Stimulated activated CD4-positive, alpha-beta T cell treated with anti-CD3 and anti-CD28 coated beads, Interleukin-4, amount 100 ng/mL, for 1 hour (primary cell): ENCODE measurements around the gene RTKN.
"Not testable (repeated sequence)": the region's sequence is repeated elsewhere in the genome, so short reads cannot be mapped to it uniquely, and the experiment has no call there.

ENCODE experiments used
- DNase-seq: peaks from one replicate; pipeline ENCODE4 v3.0.0-alpha.2; 2020

RTKN gene

GRCh38 chr2:74460187-74460586, 18.4 kb upstream of the RTKN start:
- DNase-seq: not testable (repeated sequence)

- not testable (repeated sequence) for DNase-seq
Observed at GRCh38 chr2:74459503-74460118, 17.9 kb upstream of the RTKN start.

- no peak for DNase-seq
Observed at GRCh38 chr2:74458938-74459363, 17.2 kb upstream of the RTKN start.

- DNase-seq: peak; percentile 97
Observed at GRCh38 chr2:74458132-74458937, 16.6 kb upstream of the RTKN start, which contains the start of gene WBP1. Gene WBP1, plus strand, starts transcription at chr2:74458438. Its CDS starts 165 bp downstream, at chr2:74458603.

DNA sequence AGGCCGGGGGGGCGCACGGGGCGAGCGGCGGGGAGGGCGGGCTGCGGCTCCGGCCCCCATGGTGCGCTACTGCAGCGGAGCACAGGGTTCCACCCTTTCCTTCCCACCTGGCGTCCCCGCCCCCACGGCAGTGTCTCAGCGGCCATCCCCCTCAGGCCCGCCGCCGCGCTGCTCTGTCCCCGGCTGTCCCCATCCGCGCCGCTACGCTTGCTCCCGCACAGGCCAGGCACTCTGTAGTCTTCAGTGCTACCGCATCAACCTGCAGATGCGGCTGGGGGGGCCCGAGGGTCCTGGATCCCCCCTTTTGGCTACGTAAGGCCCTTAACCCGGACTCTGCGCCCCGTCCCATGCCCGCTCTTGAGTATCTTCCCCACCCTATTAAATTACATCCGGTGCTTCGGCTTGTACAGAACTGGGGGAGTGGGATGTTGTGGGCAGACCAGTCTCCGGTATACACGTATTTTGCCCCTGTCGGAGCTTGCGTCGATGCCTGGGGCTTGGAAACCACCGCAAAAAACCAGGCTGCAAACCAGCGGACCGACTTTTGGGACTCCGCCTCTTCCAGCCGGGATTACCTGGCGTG, 15.9 kb upstream of the RTKN start:
- DNase-seq: peak; percentile 85

GRCh38 chr2:74457129-74457548, 15.4 kb upstream of the RTKN start:
- no peak for DNase-seq

DNA sequence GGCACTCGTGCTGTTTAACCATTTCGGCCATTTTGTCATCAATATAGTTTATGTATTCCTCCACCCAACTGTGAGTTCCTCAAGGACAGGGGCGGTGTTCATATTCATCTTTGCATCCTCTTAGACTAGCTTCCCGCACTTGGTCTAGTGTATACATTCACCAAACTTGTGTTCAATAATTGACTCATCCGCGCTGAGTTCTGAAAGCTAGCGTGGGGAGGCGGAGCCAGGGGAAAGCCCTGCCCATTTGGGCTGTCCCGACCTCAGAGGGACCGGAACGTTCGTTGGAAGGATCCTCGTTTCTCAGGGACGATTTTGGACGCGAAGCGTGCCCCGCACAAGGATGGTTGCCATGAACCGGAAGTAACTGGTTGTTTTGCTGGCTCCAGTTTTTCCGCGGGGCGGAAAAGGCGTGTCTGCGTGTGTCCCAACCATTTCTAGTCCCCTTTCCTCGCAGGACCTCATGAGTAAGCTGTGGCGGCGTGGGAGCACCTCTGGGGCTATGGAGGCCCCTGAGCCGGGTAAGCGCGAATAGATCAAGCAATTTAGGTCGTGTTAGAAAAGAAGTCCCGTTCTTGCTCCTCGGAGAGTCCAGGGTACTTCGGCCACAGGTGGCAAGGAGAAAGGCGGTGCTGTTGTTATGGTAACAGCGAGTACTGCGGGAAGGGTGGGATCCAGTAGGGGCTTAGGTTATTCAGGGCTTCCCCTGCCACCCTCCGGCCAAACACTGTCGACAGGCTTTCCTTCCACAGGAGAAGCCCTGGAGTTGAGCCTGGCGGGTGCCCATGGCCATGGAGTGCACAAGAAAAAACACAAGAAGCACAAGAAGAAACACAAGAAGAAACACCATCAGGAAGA, 13.1 kb upstream of the RTKN start, which contains the start of gene INO80B:
TSS of gene INO80B (plus strand) at position 434 of the 858 bp plus-strand sequence. CDS start at position 464, 30 bp downstream.
- DNase-seq: peak; percentile 94

DNA sequence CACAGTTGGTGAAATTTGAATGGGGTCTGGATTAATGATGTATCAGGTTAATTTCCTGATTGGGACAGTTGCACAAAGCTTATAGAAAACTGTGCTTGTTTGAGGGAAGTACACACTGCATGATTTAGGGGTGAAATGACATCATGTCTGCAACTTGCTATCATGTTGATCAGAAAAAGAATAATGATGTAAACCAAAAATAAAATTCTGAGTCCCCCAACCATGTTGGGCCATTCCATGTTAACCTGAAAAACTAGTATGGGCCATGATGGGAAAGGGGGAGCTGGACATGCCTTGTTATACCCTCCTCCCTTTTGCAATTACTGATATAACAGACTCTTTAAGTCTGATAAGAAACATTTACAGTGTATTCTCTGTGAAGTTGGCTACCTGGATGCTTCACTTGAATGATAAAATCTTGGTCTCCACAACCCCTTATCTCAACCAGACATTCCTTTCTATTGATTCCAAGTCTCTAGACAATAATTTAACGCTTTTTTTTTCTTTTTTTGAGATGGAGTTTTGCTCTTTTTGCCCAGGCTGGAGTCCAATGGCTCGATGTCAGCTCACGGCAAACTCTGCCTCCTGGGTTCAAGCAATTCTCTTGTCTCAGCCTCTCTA, 8.9 kb upstream of the RTKN start:
- DNase-seq: no peak

DNA sequence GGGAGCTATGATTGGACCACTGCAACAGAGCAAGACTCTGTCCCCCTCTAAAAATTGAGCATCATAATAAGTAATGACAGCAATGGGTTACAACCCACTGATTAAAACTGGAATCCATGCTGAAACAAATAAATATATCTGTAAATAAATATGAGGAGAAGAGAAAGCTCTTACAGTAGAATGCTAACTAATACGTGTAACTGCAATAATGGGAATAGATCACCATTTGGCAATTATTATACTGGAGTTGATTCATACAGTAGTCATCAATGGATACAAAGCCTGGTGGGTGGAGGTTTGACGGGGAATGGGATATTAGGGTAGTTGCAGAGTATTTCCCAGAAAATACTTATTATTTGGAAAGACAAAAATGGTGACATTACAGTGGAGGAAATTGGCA, 7.0 kb upstream of the RTKN start:
- no peak for DNase-seq

DNA sequence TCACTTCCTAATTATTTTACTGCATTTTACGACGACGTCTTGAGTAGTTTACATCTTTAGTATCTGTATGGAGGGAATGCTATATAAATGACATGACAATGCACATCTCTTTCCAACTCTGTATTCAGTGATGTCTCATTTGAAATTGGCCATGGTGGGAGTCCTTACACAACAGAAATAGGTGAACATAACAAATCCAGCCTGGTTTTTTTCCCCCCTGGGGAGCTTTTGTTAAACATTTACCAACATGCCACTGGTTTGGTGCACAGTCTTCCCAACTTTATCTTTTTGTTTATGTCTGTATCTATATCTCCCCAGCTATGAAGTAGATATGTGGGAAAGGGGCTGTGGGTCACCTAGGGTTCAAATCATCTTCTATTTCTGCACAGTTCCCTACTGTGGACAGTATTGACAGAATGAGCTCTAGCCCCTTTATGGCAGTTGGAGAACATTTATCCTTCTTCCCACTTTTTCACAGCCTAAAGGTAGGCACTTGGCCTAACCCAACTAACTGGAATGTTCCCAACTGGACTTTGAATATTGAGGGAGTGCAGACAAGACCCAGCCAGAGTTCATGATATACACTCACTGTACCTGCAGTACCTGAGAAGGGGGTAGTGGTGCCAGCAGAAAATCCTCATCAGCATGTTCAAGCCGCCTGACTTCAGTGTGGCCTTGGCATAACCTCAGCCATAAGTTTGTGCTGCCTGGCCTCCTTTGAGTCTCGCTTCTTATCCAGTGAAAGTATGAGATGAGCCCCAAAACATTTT, 5.7 kb upstream of the RTKN start:
- DNase-seq: no peak

- no peak for DNase-seq
Observed at GRCh38 chr2:74444498-74445318, 3.0 kb upstream of the RTKN start.

- DNase-seq: not testable (repeated sequence)
Observed at GRCh38 chr2:74442483-74443297, 953 bp upstream of the RTKN start.

- DNase-seq: no peak
Observed at GRCh38 chr2:74441170-74441689, 507 bp downstream of the RTKN start.

GRCh38 chr2:74440378-74441169, 1.2 kb downstream of the RTKN start:
- DNase-seq: peak; percentile 51

- DNase-seq: no peak
Observed at GRCh38 chr2:74439803-74440377, 1.8 kb downstream of the RTKN start.

- DNase-seq: no peak
Observed at GRCh38 chr2:74439373-74439772, 2.4 kb downstream of the RTKN start.

DNA sequence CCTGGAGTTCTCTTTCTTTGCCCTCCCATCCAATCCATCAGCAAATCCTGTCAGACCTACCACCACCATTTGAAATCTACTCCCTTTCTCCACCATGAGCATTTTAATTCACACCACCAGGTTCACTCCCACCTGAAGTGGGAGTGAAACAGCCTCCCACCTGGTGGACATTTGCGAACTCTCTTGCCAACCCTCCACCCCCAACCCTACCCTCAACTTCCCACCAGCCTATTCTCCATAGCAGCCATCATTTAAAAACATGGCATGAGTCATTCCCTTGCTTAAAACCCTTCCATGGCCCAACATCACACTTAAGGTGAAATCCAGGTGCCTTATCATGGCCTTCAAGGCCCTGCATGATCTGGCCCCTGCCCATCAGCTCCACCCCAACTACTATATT, 3.5 kb downstream of the RTKN start:
- no peak for DNase-seq
